Activated CD8-positive, alpha-beta memory T cell treated with anti-CD3 and anti-CD28 coated beads, Interleukin-2, amount 10 ng/mL, durations not matched to agents 7 days and 5 days (primary cell): Measurements from ENCODE around the gene USP17L20. TPM values are rescaled to one million over a fixed set of nuclear protein-coding genes. Genes with fewer than 3 reads are reported as not detected.
"Not testable (repeated sequence)": the region's sequence is repeated elsewhere in the genome, so short reads cannot be mapped to it uniquely, and the experiment has no call there.

Experiments used
- ATAC-seq: fragments of 150-1000 bp; cut with Tn5 transposase; one replicate; pipeline ENCODE4 v1.10.0; 2021; ENCODE audit warnings: moderate library complexity
- CTCF ChIA-PET: fragments of 350-600 bp; sonication (Branson Sonifier 250); formaldehyde crosslinking; loops from one replicate; lab custom pipeline; 2021; ENCODE audit warnings: antibody characterized with exemption; lab: Charles Lee
- DNase-seq: peaks from one replicate; pipeline ENCODE4 v3.0.0-alpha.2; 2020
- H3K27ac Mint-ChIP-seq: one replicate; pipeline ENCODE4 v1.8.0; 2021; ENCODE audit warnings: mild to moderate bottlenecking, mixed read lengths
- H3K27me3 Mint-ChIP-seq: one replicate; pipeline ENCODE4 v1.8.0; 2021; ENCODE audit warnings: mixed read lengths
- H3K36me3 Mint-ChIP-seq: one replicate; pipeline ENCODE4 v1.8.0; 2021; ENCODE audit warnings: mild to moderate bottlenecking, mixed read lengths
- H3K4me1 Mint-ChIP-seq: one replicate; pipeline ENCODE4 v1.8.0; 2021; ENCODE audit warnings: mixed read lengths
- H3K4me3 Mint-ChIP-seq: one replicate; pipeline ENCODE4 v1.8.0; 2021; ENCODE audit warnings: mild to moderate bottlenecking, moderate library complexity, mixed read lengths
- H3K9me3 Mint-ChIP-seq: one replicate; pipeline ENCODE4 v1.8.0; 2022; ENCODE audit warnings: low read depth, mixed read lengths
- total RNA-seq, 2 experiments: library from RNA; stranded (reverse); gene quantifications; one replicate each; pipeline ENCODE4 v1.2.3, GENCODE V29; 2021

USP17L20 gene
- total RNA-seq, 2 experiments from 2014 or later, result not detected

DNA sequence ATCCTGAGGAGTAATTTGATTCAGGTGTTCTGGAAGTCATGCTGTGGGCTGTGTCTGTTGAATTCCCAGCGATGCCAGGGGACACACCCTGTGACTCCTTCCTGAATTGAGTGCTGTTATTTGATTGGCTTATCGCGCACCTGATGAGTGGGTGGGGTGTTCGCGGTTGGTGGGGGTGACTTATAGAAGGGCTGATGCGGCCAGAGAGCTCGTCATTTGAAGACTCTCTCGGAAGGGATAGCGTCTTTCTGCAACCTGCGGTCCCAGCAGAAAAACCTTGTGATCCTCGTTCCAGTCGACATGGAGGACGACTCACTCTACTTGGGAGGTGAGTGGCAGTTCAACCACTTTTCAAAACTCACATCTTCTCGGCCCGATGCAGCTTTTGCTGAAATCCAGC lies 9.4 kb downstream of the USP17L20 start, which contains the start of gene USP17L22:
Gene USP17L22, plus strand, starts transcription at position 301 of the 400 bp plus-strand sequence. Its CDS starts 0 bp downstream, at position 301.
- H3K9me3 Mint-ChIP-seq, DNase-seq, CTCF ChIA-PET, H3K36me3 Mint-ChIP-seq, ATAC-seq, H3K4me3 Mint-ChIP-seq, H3K27ac Mint-ChIP-seq, H3K4me1 Mint-ChIP-seq, H3K27me3 Mint-ChIP-seq: not testable (repeated sequence)

- H3K4me3 Mint-ChIP-seq, ATAC-seq, H3K36me3 Mint-ChIP-seq, H3K27ac Mint-ChIP-seq, H3K9me3 Mint-ChIP-seq, CTCF ChIA-PET, H3K4me1 Mint-ChIP-seq, H3K27me3 Mint-ChIP-seq: not testable (repeated sequence)
- peak; percentile 55 for DNase-seq
Measured at GRCh38 chr4:9271719-9272118, 13.8 kb downstream of the USP17L20 start.

Other genes starting within 250 kb of the USP17L20 start
- gene FAM90A26, start 87.7 kb upstream of the USP17L20 start, total RNA-seq, result not detected
- not detected for gene USP17L10, start 47.5 kb upstream of the USP17L20 start, total RNA-seq
- gene USP17L11, start 42.7 kb upstream of the USP17L20 start, total RNA-seq, result not detected
- not detected for gene USP17L12, start 38.0 kb upstream of the USP17L20 start, total RNA-seq
- not detected for gene USP17L13, start 33.2 kb upstream of the USP17L20 start, total RNA-seq
- gene USP17L15, start 23.7 kb upstream of the USP17L20 start, total RNA-seq, result not detected
- not detected for gene USP17L17, start 14.2 kb upstream of the USP17L20 start, total RNA-seq
- not detected for gene USP17L18, start 9.5 kb upstream of the USP17L20 start, total RNA-seq
- not detected for gene USP17L19, start 4.7 kb upstream of the USP17L20 start, total RNA-seq
- gene USP17L21, start 4.7 kb downstream of the USP17L20 start, total RNA-seq, result not detected
- gene USP17L22, start 9.5 kb downstream of the USP17L20 start, total RNA-seq, result not detected
- gene USP17L24, start 67.0 kb downstream of the USP17L20 start, total RNA-seq, result not detected
- gene USP17L25, start 71.8 kb downstream of the USP17L20 start, total RNA-seq, result not detected
- not detected for gene USP17L26, start 76.5 kb downstream of the USP17L20 start, total RNA-seq
- not detected for gene USP17L5, start 81.3 kb downstream of the USP17L20 start, total RNA-seq
- not detected for gene USP17L27, start 86.0 kb downstream of the USP17L20 start, total RNA-seq
- gene USP17L28, start 90.8 kb downstream of the USP17L20 start, total RNA-seq, result not detected
- gene USP17L29, start 95.5 kb downstream of the USP17L20 start, total RNA-seq, result not detected
- not detected for gene USP17L30, start 105.0 kb downstream of the USP17L20 start, total RNA-seq
- gene DEFB131A, start 186.3 kb downstream of the USP17L20 start, total RNA-seq, result not detected